ENCODE measurements around the gene CTNNA1.
"Not testable (repeated sequence)": the region's sequence is repeated elsewhere in the genome, so short reads cannot be mapped to it uniquely, and the experiment has no call there.

Gene CTNNA1

DNA sequence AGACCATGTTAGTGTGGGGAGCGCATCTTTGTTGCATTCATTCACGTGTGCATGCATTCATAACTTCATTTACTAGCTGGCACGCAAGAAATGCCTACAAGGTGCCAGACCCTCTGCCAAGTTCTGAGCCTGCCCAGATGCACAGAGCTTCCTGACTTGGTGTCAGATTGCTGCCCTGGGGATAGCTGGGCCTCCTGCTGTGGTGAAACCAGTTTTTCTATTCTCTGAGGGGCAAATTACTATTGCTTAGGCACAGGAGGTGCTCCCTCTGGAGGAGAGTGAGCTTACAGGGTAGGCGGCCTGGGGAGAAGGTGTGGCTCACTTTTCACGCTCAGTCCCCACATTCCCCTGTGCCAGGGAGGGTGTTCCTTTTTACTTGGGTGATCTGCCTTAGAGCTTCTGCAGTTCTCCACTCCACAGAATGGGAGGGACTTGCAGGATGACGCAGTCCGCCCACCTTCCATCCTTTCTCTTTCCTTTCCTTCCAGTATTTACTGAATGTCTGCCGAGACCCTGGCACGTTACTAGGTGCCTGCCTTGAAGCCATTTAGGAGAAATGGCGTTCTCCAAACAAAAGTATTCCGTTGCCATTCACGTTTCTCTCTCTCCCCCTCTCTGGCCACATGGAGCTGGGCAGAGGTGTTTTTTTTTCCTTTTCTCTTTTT lies 27.9 kb upstream of the CTNNA1 start:
- DNase-seq (ENCODE audit: low spot score) (no peak), FAIRE-seq (no peak)

DNA sequence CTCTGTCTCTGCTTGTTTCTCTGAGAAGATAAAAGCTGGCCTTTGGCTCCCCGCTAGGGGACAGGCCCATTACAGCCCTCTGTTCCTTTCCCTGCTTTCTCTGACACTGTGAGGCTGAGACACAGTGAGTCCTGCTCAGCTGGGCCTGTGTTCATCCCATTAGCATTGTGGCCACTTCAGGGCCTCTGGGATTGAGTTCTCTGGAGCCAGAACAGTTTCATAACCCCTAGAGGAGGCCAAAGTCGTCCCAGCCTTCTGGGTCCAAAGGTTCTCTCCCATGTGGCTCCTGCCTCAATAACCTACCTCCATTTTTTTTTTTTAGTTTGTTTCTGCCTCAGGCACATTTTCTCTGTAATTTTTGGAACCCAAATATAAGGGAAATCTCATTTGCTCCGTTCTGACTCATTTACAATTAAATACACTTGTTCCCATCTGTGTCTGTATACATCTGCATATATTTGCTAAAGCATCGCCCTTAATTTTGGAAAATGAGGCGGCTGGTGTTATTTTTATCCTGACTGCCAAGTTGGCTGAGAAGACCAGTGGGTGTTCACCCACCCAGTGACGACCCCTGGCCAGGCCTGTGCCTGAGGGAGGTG lies 27.3 kb upstream of the CTNNA1 start:
- no peak for DNase-seq (ENCODE audit: low spot score)
- no peak for FAIRE-seq

DNA sequence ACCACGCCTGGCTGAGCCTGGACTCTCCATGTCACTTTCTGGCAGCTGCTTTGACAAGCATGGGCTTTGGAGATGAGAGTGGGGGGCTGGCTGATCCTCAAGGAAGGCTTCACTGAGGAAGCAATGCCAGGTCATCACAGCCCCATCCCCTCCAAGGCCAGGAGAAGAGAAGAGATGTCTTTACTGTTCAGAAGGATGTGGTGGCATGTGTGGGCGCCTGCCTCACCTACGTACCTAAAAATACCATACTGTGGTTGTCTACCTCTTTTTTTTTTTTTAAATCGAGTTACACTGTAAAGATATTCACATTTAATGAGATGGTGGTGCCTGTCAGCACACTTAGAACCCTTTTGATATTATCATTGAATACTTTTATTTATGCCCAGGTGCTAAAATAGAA lies 26.4 kb upstream of the CTNNA1 start:
- FAIRE-seq: no peak
- no peak for DNase-seq (ENCODE audit: low spot score)

DNA sequence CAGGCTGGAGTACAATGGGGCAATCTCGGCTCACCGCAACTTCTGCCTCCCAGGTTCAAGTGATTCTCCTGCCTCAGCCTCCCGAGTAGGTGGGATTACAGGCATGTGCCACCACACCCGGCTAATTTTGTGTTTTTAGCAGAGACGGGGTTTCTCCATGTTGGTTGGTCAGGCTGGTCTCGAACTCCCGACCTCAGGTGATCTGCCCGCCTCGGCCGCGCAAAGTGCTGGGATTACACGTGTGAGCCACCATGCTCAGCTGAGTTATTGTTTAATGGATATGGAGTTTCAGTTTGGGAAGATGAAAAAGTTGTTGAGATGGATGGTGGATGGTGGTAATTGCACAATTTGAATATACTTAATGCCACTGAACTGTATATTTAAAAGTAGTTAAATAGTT lies 22.7 kb upstream of the CTNNA1 start:
- not testable (repeated sequence) for FAIRE-seq; DNase-seq (ENCODE audit: low spot score)

DNA sequence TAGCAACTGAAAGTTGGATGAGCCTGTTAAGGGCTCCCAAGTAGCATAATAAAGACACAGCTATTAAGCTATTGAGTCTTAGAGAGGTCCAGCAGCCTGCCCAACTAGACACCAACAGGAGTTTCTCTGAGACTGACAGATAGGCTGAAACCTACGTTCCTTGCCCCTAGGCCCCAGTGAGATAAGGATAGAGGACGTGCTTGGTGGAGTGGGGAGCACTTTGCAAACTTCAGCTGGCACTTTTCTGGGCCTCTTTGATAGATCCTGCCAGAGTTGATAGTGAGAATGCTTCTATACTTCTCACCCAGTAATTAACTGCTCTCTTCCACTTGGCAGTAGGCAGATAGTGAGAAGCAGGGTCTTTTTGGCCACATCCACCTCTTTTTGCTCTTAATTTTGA lies 20.8 kb upstream of the CTNNA1 start:
- DNase-seq (ENCODE audit: low spot score): no peak
- FAIRE-seq: no peak

DNA sequence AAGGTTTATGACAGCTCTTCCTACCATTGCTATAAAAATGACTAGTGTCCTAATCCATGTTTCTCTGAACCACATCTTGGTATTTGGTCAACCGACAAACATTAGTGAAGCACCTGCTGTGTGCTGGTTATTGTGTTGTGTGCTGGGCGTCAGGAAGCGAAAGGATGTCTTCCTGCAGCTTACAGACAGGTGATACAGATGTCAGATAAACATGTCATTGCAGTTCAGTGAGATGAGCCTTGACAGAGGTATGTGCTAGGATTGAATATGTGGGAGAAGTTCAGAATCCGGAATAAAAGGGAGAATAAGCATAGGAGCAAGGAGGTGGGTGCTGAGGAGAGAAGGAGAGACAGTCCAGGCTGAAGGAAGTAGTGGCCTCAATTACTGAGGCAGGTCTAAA lies 20.3 kb upstream of the CTNNA1 start:
- FAIRE-seq: no peak
- DNase-seq (ENCODE audit: low spot score): no peak

DNA sequence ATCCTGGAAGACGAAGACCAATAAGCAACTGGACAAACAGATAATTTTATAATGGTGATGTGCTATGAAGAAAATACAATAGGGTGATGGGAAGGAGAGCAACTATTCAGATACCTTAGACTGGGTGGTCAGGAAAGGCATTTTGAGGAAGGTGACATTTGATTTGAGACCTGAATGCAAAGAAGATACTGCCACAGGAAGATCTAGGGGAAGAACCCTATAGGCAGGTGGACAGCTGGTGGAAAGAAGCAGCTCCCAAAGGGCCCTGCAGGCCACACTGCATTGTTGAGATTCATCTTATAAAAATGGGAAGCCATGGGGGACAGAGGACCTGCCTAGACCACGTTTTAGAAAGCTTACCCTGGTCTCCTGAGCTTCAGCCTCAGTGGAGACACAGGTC lies 19.7 kb upstream of the CTNNA1 start:
- no peak for FAIRE-seq
- DNase-seq (ENCODE audit: low spot score): no peak

DNA sequence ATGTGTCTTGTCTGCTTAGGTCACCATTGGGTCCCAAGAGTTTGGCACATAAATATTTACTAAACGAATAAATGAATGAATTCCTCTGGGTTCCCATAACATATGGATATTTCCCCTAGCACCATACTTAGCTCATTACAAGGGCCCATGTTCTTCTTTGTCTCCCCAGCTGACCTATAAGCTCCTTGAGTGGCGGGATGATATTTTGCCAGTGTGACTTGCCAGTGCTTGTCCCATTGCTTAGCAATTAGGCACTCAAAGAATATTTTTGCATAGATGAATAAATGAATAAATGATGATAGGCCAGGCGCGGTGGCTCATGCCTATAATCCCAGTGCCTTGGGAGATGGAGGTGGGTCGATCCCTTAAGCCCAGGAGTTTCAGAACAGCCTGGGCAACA lies 16.9 kb upstream of the CTNNA1 start:
- DNase-seq (ENCODE audit: low spot score) (no peak), FAIRE-seq (no peak)

DNA sequence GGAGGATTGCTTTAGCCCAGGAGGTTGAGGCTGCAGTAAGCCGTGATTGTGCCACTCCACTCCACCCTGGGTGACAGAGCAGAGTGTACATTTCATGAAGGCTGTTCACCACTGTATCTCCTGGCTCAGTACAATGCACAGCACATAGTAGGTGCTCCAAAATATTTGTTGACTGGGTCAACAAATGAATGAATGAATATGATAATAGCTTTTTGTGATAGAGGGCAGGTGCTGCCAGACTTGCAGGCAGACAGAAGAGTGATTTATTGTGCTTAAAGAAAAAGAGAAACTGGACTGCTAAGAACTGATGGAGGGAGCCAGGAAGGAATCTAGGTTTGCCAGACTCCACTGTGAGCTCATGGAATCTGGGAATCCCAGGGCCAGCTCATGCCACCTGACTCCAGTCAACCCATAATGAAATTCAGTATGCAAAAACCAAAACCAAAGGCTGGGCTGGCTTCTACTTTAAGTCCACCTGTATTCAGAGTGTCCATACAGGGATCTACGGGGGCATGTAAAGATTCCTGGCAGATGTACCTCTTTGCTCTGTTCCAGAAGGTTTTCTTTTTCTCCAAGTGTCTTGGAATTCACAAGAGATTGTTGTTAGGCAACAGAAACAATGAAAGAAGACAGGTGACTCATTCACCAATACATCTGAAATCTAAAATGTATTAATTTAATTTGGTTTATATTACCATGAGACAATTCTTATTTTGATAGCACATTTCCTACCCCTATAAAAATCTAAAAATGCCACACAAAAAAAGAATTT lies 15.5 kb upstream of the CTNNA1 start:
- FAIRE-seq: no peak

DNA sequence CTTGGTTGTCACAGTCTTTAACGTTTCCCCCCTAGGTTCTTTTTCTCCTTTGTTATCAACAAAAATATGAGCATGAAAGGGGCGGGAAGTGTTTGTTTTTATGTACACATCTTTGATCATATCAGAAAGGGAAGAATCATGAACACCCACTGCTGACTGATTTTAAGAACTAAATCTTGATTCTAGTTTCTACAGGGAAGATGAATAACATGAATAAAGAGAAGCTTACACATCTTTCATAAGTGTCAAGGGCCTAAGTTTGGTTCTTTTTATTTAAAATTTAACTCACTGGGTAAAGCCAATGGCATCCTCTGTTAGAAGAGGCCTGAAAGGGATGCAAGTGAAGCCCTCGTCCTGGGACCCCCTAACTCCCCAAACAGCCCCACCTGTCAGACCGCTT lies 14.8 kb upstream of the CTNNA1 start:
- DNase-seq (ENCODE audit: low spot score): no peak
- FAIRE-seq: no peak

More for the DNA sequence above, 15.5 kb upstream of the CTNNA1 start:
- DNase-seq (ENCODE audit: low spot score): no peak

DNA sequence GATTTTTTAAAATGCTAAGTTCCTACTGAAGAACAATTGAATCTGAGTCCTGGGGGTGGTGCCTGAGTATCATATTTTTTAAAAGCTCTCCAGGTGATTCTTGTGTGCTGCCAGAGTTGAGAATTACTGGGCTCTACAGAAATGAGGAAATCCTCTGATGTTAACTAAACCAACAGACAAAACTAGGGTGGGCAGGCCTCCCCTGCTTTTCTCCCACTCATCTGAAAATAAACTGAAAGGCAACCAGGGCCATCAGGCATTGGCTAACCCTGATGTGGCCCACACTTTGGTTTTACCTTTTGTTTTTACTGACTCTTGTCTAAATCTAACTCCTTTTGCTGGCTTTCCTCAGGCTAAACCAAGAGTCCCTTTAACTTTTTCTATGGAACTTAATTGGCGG lies 13.3 kb upstream of the CTNNA1 start:
- no peak for DNase-seq (ENCODE audit: low spot score)
- FAIRE-seq: no peak

DNA sequence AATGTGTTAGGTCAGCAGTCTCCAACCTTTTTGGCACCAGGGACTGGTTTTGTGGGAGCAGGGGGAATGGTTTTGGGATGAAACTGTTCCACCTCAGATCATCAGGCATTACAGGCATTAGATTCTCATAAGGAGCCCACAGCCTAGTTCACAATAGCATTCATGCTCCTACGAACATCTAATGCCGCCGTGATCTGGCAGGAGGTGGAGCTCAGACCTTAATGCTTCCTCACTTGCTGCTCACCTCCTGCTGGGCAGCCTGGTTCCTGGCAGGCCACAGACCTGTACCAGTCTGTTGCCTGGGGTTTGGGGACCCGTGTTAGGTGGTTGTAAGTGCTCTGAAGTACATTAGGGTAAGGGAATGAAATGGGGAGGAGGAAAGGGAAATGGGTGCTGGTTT lies 9.7 kb upstream of the CTNNA1 start:
- DNase-seq (ENCODE audit: low spot score): no peak
- no peak for FAIRE-seq

DNA sequence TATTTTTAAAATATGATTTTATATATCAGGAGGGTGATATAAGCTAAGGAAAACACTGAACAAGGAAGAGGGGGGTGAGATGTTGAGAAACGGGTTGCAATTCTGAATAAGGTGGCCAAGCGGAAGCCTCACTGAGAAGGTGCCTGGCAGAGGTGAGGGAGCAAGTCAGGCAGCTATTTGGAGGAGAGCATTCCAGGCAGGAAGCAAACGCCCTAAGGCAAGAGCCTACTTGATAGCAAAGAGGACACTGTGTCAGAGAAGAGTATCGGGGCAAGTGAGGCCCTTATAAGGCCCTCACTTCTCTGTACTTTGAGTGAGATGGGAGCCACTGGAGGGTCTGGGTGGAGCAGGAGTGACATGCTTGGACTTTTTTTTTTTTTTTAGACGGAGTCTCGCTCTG lies 8.0 kb upstream of the CTNNA1 start:
- FAIRE-seq (no peak), DNase-seq (ENCODE audit: low spot score) (no peak)

DNA sequence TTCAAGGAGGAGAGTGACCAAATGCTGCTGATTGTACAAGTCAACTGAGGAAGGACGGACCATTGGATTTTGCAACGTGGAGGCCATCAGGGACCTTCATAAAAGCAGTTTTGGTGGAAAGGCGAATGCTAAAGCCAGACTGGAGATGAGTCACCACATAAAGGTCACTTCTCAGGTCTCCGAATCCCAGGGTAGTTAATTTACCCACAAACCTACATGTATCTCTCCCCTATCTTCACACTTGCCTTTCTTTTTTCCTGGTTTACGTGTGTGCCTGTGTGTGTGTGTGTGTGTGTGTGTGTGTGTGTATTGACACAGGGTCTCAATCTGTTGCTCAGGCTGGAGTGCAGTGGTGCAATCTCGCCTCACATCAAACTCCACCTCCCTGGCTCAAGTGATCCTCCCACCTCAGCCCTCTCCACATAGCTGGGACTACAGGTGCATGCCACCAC lies 4.6 kb upstream of the CTNNA1 start:
- DNase-seq (ENCODE audit: low spot score): peak; percentile 7
- FAIRE-seq: no peak

DNA sequence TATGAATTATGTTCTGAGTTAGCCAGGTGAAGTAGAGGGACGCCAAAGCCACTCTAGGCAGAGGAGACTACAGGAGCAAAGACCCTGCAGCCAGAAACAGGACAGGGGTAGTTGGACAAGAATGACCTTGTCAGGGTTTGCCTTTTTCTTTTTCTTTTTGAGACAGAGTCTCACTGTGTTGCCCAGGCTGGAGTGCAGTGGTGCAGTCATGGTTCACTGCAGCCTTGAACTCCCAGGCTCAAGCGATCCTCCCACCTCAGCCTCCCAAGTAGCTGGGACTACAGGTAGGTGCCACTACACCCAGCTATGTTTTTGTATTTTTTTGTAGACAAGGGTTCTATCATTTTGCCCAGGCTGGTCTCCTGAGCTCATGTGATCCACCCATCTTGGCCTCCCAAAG lies 1.9 kb upstream of the CTNNA1 start:
- FAIRE-seq; DNase-seq (ENCODE audit: low spot score): not testable (repeated sequence)

DNA sequence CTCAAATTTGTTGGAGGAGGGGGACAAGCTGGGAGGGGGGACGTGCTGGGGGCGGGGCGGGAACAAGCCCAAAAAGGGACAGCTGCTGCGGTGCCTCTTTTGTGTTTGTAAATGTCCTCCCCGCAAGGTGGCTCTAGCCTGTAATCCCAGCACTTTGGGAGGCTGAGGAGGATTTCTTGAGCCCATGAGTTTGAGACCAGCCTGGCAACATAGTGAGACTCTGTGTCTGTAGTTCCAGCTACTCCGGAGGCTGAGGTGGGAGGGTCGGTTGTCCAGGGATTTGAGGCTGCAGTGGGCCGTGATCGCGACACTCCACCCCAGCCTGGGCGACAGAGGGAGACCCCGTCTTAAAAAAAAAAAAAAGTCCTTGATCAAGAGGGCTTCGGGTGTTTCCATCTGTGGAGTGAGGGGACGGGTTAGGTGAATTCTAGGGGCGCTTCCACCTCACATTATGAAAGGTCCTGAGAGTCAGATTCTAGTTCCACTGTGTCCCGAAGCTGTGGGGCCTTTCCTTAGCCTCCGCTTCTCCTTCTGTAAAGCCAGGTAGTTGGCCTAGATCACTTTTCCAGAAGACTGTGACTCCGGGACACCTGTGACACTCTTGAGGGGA lies 779 bp upstream of the CTNNA1 start:
- no peak for FAIRE-seq
- DNase-seq (ENCODE audit: low spot score): peak; percentile 26

DNA sequence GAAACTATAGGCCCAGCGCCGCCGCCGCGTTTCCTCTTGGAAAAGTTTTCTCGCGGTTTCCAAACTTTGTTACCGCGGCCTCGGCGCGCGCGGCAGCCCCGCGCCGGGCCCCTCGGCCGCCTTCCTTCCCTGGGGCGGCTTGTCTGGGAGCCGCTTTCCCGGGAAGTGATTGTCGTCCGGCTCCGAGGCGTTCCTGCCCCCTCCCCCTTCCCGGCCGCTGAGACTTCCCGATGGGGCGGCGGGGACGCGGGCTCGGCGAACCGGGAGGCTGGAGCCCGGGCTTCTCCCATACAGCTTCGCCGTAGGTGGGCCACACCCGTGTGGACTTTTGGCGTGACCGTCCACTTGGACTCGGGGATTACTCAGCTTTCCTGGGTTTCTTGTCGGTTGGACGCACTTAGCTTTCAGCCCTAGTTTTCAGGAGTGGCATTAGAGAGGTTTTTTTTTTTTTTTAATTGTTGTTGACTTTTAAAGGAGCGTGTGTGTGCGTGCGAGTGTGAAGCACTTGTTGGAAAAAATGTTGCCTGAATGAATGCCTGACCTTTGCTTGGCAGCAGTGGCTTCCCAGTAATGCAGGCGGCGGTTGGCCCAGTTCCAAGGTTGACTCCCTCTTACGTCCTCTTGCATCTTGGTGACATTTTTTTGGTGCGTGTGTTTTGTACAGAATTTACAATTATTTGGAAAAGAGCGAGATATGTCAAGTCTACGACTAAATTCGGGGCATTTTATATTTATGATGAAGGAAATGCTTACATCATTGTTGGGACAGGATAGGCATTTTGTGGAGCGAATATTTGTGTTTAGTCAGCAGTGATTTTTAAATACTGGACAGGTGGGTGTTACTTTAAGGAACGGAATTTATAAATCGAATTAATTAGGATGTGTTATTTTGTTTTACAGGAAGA lies 821 bp downstream of the CTNNA1 start:
- DNase-seq (ENCODE audit: low spot score): peak; percentile 60
- no peak for FAIRE-seq

DNA sequence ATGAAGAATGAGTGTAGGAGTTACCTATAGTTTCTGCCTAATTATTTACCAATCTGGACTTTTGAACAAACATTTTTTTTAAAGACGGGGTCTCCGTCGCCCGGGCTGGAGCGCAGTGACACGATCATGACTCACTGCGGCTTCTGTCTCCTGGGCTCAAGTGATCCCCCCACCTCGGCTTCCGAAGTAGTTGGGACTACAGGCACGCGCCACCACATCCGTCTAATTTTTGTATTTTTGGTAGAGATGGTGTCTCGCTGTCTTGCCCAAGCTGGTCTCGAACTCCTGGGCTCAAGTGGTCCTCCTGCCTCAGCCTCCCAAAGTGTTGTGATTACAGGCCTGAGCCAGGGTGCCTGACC lies 1.5 kb downstream of the CTNNA1 start:
- DNase-seq (ENCODE audit: low spot score) (peak; percentile 9), FAIRE-seq (no peak)

DNA sequence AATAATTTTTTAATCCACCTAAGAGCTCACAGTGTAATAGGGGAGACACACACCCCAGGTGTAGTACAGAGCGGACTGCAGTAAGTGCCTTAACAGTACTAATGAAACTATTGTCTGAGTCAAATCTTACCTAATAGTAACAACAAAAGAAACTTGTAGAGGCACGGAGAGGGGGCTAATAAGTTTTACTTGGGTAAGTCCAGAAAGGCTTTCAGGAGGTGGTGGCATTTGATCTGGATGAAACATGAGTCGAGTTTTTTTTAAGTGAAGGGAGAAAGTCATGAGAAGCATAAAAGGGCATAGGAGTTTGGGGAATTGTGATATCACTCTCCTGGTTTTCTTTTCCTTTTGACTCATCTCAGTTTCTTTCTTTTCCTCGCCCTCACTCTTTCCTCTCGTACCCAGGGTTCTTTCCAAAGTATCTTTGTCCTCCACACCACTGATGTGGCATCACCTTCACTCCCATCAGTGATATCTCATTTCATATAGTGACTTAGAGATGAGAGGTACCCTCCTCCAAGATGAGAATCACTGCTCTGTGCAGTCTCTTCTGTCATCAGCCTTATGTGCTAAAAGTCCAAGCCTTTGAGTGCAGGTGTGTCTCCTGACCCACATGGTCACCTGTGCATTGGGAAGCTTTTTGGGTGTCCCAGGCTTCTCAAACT lies 2.0 kb downstream of the CTNNA1 start:
- DNase-seq (ENCODE audit: low spot score) (no peak), FAIRE-seq (no peak)

DNA sequence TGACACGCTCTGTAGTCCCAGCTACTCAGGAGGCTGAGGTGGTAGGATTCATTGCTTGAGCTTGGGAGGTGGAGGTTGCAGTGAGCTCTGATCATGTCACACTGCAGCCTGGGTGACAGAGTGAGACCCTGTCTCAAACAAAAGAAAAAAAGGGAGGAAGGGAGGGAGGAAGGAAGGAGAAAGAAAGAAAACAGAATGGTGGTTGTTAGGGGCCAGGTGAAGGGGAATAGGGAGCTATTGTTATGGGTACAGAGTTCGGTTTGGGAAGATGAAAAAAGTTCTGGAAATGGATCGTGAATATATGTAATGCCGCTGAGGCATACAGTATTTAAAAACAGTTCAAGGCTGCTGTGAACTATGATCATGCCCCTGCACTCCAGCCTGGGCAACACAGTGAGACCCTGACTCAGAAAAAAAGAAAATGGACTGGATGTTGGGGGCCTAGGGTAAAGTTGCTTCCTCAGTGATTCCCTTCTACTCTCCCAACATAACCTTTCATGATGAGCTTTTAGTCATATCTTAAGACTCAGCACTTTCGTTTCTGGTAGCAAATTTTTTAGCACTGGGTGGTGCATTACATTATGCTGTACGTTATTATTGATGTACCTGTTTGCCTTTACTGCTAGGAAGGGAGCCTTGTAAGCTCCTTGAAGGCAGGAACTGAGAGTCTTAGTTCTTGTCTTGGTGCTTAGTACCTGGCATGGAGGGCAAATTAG lies 4.0 kb downstream of the CTNNA1 start:
- DNase-seq (ENCODE audit: low spot score): no peak
- no peak for FAIRE-seq
